Activated naive CD4-positive, alpha-beta T cell treated with anti-CD3 and anti-CD28 coated beads, Interleukin-2, amount 10 ng/mL, durations not matched to agents 5 hours and 36 hours (primary cell): Measurements from ENCODE around the gene REM2. TPM values are rescaled to one million over a fixed set of nuclear protein-coding genes. Genes with fewer than 3 reads are reported as not detected.

ENCODE experiments used
- total RNA-seq, 2 experiments: library from RNA; stranded (reverse); gene quantifications; one replicate each; pipeline ENCODE4 v1.2.3, GENCODE V29; 2021

Gene REM2
- 1 to 10 TPM; 1.1 to 1.2 TPM for total RNA-seq

GRCh38 chr14:22883173-22883976, at the start of gene REM2:
REM2 (plus strand) TSS chr14:22883222; CDS start chr14:22883288, 66 bp downstream.

GRCh38 chr14:22836301-22837113, 46.5 kb upstream of the REM2 start, which contains the start of gene MMP14:
MMP14 (plus strand) TSS chr14:22836585; CDS start chr14:22836818, 233 bp downstream.

GRCh38 chr14:22871224-22872032, 11.6 kb upstream of the REM2 start, which contains the start of gene LRP10:
LRP10 (plus strand) TSS chr14:22871740; CDS start chr14:22872304, 564 bp downstream.

GRCh38 chr14:22918804-22919600, 36.0 kb downstream of the REM2 start, which contains the start of gene RBM23:
RBM23 (minus strand) TSS chr14:22919149.

GRCh38 chr14:22929104-22929960, 46.3 kb downstream of the REM2 start, which contains the start of gene PRMT5:
PRMT5 (minus strand) TSS chr14:22929376; CDS start chr14:22929361, 15 bp downstream.

Other genes with a start within 250 kb of the REM2 start
- not detected for gene OR6J1, start 238.9 kb upstream of the REM2 start, total RNA-seq
- 100 to 1,000 TPM; 140 to 144 TPM for gene OXA1L, start 116.5 kb upstream of the REM2 start, total RNA-seq
- under 1 TPM; 0.43 to 0.70 TPM for gene SLC7A7, start 67.8 kb upstream of the REM2 start, total RNA-seq
- gene MRPL52, start 53.3 kb upstream of the REM2 start, total RNA-seq = 100 to 1,000 TPM in 1 of 2 experiments, 10 to 100 TPM in 1; 92.2 to 100 TPM
- 1 to 10 TPM in 1 of 2 experiments, under 1 TPM in 1; 0.99 to 2.0 TPM for gene MMP14, start 46.6 kb upstream of the REM2 start, total RNA-seq
- 10 to 100 TPM; 69.7 to 72.4 TPM for gene LRP10, start 11.5 kb upstream of the REM2 start, total RNA-seq
- gene RBM23, start 35.9 kb downstream of the REM2 start, total RNA-seq = 10 to 100 TPM; 76.4 to 76.6 TPM
- 10 to 100 TPM; 42.9 to 59.5 TPM for gene PRMT5, start 46.2 kb downstream of the REM2 start, total RNA-seq
- 10 to 100 TPM; 62.7 to 67.4 TPM for gene HAUS4, start 73.9 kb downstream of the REM2 start, total RNA-seq
- 1 to 10 TPM in 1 of 2 experiments, under 1 TPM in 1; 0.96 to 1.4 TPM for gene AJUBA, start 99.3 kb downstream of the REM2 start, total RNA-seq
- 10 to 100 TPM in 1 of 2 experiments, 1 to 10 TPM in 1; 9.3 to 10.8 TPM for gene C14orf93, start 126.9 kb downstream of the REM2 start, total RNA-seq
- gene PSMB5, start 151.7 kb downstream of the REM2 start, total RNA-seq = 10 to 100 TPM; 45.6 to 46.8 TPM
- gene PSMB11, start 159.0 kb downstream of the REM2 start, total RNA-seq = not detected
- gene CDH24, start 174.3 kb downstream of the REM2 start, total RNA-seq = 1 to 10 TPM; 2.3 to 2.5 TPM
- gene ACIN1, start 211.9 kb downstream of the REM2 start, total RNA-seq = 100 to 1,000 TPM; 189 to 193 TPM
- 10 to 100 TPM; 45.2 to 50.7 TPM for gene C14orf119, start 212.3 kb downstream of the REM2 start, total RNA-seq
- gene CIROP, start 221.8 kb downstream of the REM2 start, total RNA-seq = not detected
- gene CEBPE, start 236.0 kb downstream of the REM2 start, total RNA-seq = 1 to 10 TPM in 1 of 2 experiments, under 1 TPM in 1; 0.96 to 1.0 TPM